ENCODE results near the gene ARID1B. TPM values are rescaled to one million over a fixed set of nuclear protein-coding genes. Genes with fewer than 3 reads are reported as not detected.

The ARID1B gene
- total and polyA plus RNA-seq, 2 of the 13 experiments (the other 11 are each of a cell fraction or from before 2014, with no cell fraction given) = 20.1 to 32.6 TPM

GRCh38 chr6:157065366-157065765, 288.2 kb downstream of the ARID1B start (continued):
- TF ChIP-seq, protein P1, sequence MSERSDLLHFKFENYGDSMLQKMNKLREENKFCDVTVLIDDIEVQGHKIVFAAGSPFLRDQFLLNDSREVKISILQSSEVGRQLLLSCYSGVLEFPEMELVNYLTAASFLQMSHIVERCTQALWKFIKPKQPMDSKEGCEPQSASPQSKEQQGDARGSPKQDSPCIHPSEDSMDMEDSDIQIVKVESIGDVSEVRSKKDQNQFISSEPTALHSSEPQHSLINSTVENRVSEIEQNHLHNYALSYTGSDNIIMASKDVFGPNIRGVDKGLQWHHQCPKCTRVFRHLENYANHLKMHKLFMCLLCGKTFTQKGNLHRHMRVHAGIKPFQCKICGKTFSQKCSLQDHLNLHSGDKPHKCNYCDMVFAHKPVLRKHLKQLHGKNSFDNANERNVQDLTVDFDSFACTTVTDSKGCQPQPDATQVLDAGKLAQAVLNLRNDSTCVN (CRISPR knock-in tag; IDR thresholded peaks at IDR 0.05; ENCODE audit: borderline replicate concordance) = no peak
- TF ChIP-seq IKZF4 (CRISPR knock-in tag; IDR thresholded peaks at IDR 0.05; ENCODE audit: borderline replicate concordance, low read depth, not compliant biosample characterization) (no peak), ZNF350 (CRISPR knock-in tag; IDR thresholded peaks at IDR 0.05; ENCODE audit: borderline replicate concordance, low read depth) (no peak), ZNF281 (CRISPR knock-in tag; IDR thresholded peaks at IDR 0.05; ENCODE audit: borderline replicate concordance) (no peak), NR2C2 (CRISPR knock-in tag; IDR thresholded peaks at IDR 0.05; ENCODE audit: borderline replicate concordance) (0 out of 2 replicates have a peak, but pooled peaks have one; percentile 48), FOXP1 (IDR thresholded peaks at IDR 0.05) (no peak), FOXP1 (CRISPR knock-in tag; IDR thresholded peaks at IDR 0.05) (no peak), ZNF574 (CRISPR knock-in tag; IDR thresholded peaks at IDR 0.05) (no peak), ZNF614 (CRISPR knock-in tag; IDR thresholded peaks at IDR 0.05; ENCODE audit: borderline replicate concordance) (0 out of 2 replicates have a peak, but pooled peaks have one; percentile 29), NR2F6 (IDR thresholded peaks at IDR 0.05) (peak; percentile 56; the same call in 1 of the 2 replicates), NR2F6 (CRISPR knock-in tag; IDR thresholded peaks at IDR 0.05) (peak; percentile 60; the same call in 1 of the 2 replicates), NCOR1 (IDR thresholded peaks at IDR 0.05; ENCODE audit: borderline replicate concordance, low read length) (peak; percentile 34; the same call in 1 of the 2 replicates), PPARG (CRISPR knock-in tag; conservative IDR thresholded peaks at IDR 0.05) (peak; percentile 62; the same call in 1 of the 2 replicates)
- TF ChIP-seq, protein P2, sequence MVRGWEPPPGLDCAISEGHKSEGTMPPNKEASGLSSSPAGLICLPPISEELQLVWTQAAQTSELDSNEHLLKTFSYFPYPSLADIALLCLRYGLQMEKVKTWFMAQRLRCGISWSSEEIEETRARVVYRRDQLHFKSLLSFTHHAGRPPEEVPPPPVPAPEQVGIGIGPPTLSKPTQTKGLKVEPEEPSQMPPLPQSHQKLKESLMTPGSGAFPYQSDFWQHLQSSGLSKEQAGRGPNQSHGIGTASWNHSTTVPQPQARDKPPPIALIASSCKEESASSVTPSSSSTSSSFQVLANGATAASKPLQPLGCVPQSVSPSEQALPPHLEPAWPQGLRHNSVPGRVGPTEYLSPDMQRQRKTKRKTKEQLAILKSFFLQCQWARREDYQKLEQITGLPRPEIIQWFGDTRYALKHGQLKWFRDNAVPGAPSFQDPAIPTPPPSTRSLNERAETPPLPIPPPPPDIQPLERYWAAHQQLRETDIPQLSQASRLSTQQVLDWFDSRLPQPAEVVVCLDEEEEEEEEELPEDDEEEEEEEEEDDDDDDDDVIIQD (CRISPR knock-in tag; IDR thresholded peaks at IDR 0.05; ENCODE audit: low read depth) = peak; percentile 88
